Activated naive CD4-positive, alpha-beta T cell treated with anti-CD3 and anti-CD28 coated beads for 36 hours (primary cell): ENCODE data around the gene TMEM127. TPM values are rescaled to one million over a fixed set of nuclear protein-coding genes. Genes with fewer than 3 reads are reported as not detected.

Source experiments
- CTCF ChIA-PET: fragments of 350-600 bp; sonication (Branson Sonifier 250); formaldehyde crosslinking; loops from one replicate; lab custom pipeline; 2021; ENCODE audit warnings: antibody characterized with exemption; lab: Charles Lee
- DNase-seq: peaks from one replicate; pipeline ENCODE4 v3.0.0-alpha.2; 2020
- H3K27ac Mint-ChIP-seq: one replicate; pipeline ENCODE4 v1.8.0; 2021; ENCODE audit warnings: mild to moderate bottlenecking, mixed read lengths
- H3K27me3 Mint-ChIP-seq: one replicate; pipeline ENCODE4 v1.8.0; 2021; ENCODE audit warnings: low read depth, mixed read lengths
- H3K36me3 Mint-ChIP-seq: one replicate; pipeline ENCODE4 v1.8.0; 2021; ENCODE audit warnings: low read depth, mixed read lengths
- H3K4me1 Mint-ChIP-seq: one replicate; pipeline ENCODE4 v1.8.0; 2021; ENCODE audit warnings: low read depth, mixed read lengths
- H3K4me3 Mint-ChIP-seq: one replicate; pipeline ENCODE4 v1.8.0; 2021; ENCODE audit warnings: mild to moderate bottlenecking, moderate library complexity, mixed read lengths
- H3K9me3 Mint-ChIP-seq: one replicate; pipeline ENCODE4 v1.8.0; 2021; ENCODE audit warnings: mixed read lengths
- intact Hi-C: fragments of 100-400 bp; cut with micrococcal nuclease; formaldehyde crosslinking; loops from one replicate; pipeline ENCODE4 v1.15.1; 2023
- total RNA-seq, 2 experiments: library from RNA; stranded (reverse); gene quantifications; one replicate each; pipeline ENCODE4 v1.2.3, GENCODE V29; 2021

TMEM127 gene
- total RNA-seq, 2 experiments from 2014 or later: 12.9 to 16.1 TPM

DNA sequence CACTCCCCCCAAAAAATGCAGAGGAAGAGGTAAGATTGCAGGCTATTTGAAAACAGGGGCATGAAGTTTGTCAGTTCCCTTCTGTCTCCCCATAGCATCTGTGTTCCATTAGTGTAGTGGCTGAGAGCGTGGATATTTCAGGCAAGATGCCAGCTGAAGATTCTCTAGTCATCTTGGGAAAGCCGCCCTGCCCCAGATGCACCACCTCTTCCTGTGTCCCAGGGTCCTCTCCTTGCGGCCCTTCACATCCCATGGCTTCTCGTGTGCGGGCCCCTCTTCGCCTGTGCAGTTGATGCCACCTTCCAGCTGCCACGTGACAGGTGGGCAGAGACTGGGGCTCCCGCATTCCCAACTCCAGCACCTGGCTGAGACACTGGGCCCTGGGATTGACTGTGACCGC is 16.1 kb downstream of the TMEM127 start:
- intact Hi-C loops: no loop called here
- CTCF ChIA-PET: no interaction called here

DNA sequence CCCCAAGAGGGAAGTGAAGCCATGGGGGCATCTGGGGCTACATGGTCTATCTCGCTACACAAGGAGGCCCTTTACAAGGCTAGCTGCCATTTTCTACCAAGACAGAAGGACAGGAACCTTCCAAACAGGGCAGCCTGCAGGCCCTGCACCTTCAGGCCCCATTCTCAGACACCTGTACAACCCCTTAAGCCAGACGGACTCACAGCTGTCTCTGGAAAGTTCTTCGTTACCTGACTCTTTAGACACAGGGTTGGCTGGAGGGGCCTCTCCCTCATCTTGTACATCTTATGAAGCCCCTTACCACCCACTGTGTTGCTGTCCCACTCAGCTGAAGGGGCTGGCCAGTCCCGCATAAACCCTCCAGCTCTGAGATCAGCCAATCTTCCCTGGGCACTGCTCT is 17.2 kb downstream of the TMEM127 start:
- no peaks in the 10 kb centered on the region for H3K27me3 Mint-ChIP-seq
- H3K4me1 Mint-ChIP-seq: peaks cover 26% of the 10 kb centered on the region
- H3K4me3 Mint-ChIP-seq: no peak overlapping the region
- no peak overlapping the region for H3K27ac Mint-ChIP-seq
- H3K9me3 Mint-ChIP-seq: no peaks in the 10 kb centered on the region
- CTCF ChIA-PET: no interaction called here
- intact Hi-C loops: no loop called here
- no peak for DNase-seq
- H3K36me3 Mint-ChIP-seq: peaks cover 11% of the 10 kb centered on the region

More for the DNA sequence above, 16.1 kb downstream of the TMEM127 start:
- Mint-ChIP-seq H3K27ac (no peak overlapping the region), H3K4me1 (peaks cover 24% of the 10 kb centered on the region), H3K36me3 (peaks cover 11% of the 10 kb centered on the region), H3K4me3 (no peak overlapping the region), H3K27me3 (no peaks in the 10 kb centered on the region), H3K9me3 (no peaks in the 10 kb centered on the region)
- DNase-seq: no peak

- CTCF ChIA-PET: no interaction called here
- H3K4me1 Mint-ChIP-seq: peaks cover 30% of the 10 kb centered on the region
- H3K27me3 Mint-ChIP-seq: no peaks in the 10 kb centered on the region
- intact Hi-C loops: no loop called here
- peaks cover 5% of the 10 kb centered on the region for H3K36me3 Mint-ChIP-seq
- no peak overlapping the region for H3K4me3 Mint-ChIP-seq
- peak overlapping the region; percentile 16 for H3K27ac Mint-ChIP-seq
- H3K9me3 Mint-ChIP-seq: no peaks in the 10 kb centered on the region
- DNase-seq: no peak
Measured at GRCh38 chr2:96247896-96248295, 17.9 kb downstream of the TMEM127 start.

DNA sequence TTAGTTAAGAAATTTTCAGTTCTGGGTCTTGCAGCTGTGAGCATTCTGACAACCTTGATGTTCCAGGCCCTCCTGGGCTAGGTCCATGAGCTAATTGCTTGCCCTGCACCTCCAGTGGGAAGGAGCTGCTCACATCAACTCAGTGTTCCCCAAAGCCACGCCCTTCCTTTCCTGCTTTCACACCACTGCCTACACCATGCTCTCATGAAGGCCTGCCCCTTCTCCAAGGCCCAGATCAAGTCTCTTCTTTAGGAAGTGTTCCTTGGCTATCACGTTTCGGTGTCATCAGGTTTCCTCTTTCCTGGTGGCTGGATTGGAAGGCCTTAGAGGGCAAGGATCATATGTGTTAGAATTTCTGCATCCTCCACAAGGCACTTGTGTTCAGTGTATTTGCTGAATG is 18.8 kb downstream of the TMEM127 start:
- CTCF ChIA-PET: interaction anchor here (1.0 to 1.2 kb wide), 2 partner anchors 12 to 19 kb away, joined by 3 to 6 read pairs; partner anchors contain the start of genes CIAO1 and TMEM127
- H3K27ac Mint-ChIP-seq: no peak overlapping the region
- peaks cover 39% of the 10 kb centered on the region for H3K4me1 Mint-ChIP-seq
- intact Hi-C loops: no loop called here
- H3K9me3 Mint-ChIP-seq: no peaks in the 10 kb centered on the region
- H3K27me3 Mint-ChIP-seq: no peaks in the 10 kb centered on the region
- peaks cover 1% of the 10 kb centered on the region for H3K36me3 Mint-ChIP-seq
- H3K4me3 Mint-ChIP-seq: no peak overlapping the region
- DNase-seq: no peak

GRCh38 chr2:96245609-96246390 is 20.0 kb downstream of the TMEM127 start:
- peaks cover 46% of the 10 kb centered on the region for H3K4me1 Mint-ChIP-seq
- no peak for DNase-seq
- H3K36me3 Mint-ChIP-seq: no peaks in the 10 kb centered on the region
- no peak overlapping the region for H3K4me3 Mint-ChIP-seq
- intact Hi-C loops: no loop called here
- CTCF ChIA-PET: interaction anchor here (0.6 to 1.3 kb wide), 5 partner anchors 9 to 71 kb away, joined by 3 to 6 read pairs (median 4); partner anchors contain the start of genes CIAO1 and TMEM127
- H3K27me3 Mint-ChIP-seq: no peaks in the 10 kb centered on the region
- H3K27ac Mint-ChIP-seq: peak overlapping the region; percentile 27
- no peaks in the 10 kb centered on the region for H3K9me3 Mint-ChIP-seq

DNA sequence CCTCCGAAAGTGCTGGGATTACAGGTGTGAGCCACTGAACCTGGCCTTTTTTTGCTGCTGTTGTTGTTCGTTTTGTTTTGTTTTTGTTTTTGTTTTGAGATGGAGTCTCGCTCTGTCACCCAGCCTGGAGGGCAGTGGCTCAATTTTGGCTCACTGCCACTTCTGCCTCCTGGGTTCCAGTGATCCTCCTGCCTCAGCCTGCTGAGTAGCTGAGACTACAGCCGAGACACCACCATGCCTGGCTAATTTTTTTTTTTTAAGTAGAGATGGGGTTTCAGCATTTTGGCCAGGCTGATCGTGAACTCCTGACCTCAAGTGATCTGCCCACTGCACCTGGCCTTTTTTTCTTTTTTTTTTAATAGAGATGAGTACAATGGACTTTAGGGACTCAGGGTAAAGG is 22.0 kb downstream of the TMEM127 start:
- H3K4me3 Mint-ChIP-seq: no peak overlapping the region
- H3K36me3 Mint-ChIP-seq: no peaks in the 10 kb centered on the region
- no peaks in the 10 kb centered on the region for H3K9me3 Mint-ChIP-seq
- intact Hi-C loops: no loop called here
- no peak for DNase-seq
- CTCF ChIA-PET: no interaction called here
- H3K4me1 Mint-ChIP-seq: peaks cover 44% of the 10 kb centered on the region
- H3K27me3 Mint-ChIP-seq: no peaks in the 10 kb centered on the region
- no peak overlapping the region for H3K27ac Mint-ChIP-seq

DNA sequence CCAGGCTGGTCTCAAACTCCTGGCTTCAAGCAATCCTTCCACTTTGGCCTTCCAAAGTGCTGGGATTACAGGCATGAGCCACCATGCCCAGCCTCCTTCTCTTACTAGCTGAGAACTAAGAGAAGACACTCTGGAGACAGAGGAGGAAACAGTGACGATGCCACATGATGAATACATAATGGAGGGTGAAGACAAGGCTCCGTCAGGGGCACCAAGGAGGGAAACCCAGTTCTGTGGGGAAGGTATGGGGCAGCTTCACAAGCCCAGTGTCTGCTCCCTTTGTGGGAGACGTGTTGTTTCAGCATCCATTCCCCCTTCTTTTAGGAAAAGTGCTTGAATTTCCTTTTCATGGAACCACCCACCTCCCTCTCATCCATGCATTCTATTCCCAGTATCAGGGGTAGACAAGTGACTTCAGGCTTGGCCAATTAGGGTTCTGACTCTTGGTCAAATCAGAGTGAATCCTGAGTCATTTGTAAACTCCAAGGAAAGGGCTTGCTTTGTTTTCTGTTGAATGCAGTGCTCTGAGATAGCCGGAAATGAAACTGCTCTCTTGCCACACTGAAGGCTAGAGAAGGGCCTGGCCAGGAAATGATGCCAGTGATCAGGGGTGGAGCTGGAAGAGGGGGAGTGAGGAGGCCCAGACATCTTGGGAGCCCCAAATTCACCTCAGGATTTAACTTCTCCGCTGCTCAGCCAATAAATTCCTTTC is 23.7 kb downstream of the TMEM127 start:
- H3K27ac Mint-ChIP-seq: peak overlapping the region; percentile 88
- CTCF ChIA-PET: interaction anchor here (0.6 to 1.6 kb wide), 3 partner anchors 15 to 18 kb away, joined by 3 to 4 read pairs (median 3); no protein-coding TSS in a partner anchor
- peak; percentile 84 for DNase-seq
- H3K36me3 Mint-ChIP-seq: no peaks in the 10 kb centered on the region
- no peaks in the 10 kb centered on the region for H3K9me3 Mint-ChIP-seq
- H3K4me1 Mint-ChIP-seq: peaks cover 43% of the 10 kb centered on the region
- H3K27me3 Mint-ChIP-seq: no peaks in the 10 kb centered on the region
- no peak overlapping the region for H3K4me3 Mint-ChIP-seq
- intact Hi-C loops: loop anchor here (1.0 kb wide), 3 partner anchors 24 to 97 kb away; partner anchors contain the start of genes CIAO1, DUSP2 and STARD7

GRCh38 chr2:96241227-96241626 is 24.6 kb downstream of the TMEM127 start:
- CTCF ChIA-PET: interaction anchor here (1.6 kb wide), 1 partner anchor 19 kb away, joined by 3 read pairs; no protein-coding TSS in a partner anchor
- H3K27me3 Mint-ChIP-seq: no peaks in the 10 kb centered on the region
- H3K9me3 Mint-ChIP-seq: no peaks in the 10 kb centered on the region
- H3K36me3 Mint-ChIP-seq: no peaks in the 10 kb centered on the region
- H3K4me3 Mint-ChIP-seq: no peak overlapping the region
- intact Hi-C loops: no loop called here
- H3K4me1 Mint-ChIP-seq: peaks cover 38% of the 10 kb centered on the region
- H3K27ac Mint-ChIP-seq: peak overlapping the region; percentile 88
- no peak for DNase-seq

DNA sequence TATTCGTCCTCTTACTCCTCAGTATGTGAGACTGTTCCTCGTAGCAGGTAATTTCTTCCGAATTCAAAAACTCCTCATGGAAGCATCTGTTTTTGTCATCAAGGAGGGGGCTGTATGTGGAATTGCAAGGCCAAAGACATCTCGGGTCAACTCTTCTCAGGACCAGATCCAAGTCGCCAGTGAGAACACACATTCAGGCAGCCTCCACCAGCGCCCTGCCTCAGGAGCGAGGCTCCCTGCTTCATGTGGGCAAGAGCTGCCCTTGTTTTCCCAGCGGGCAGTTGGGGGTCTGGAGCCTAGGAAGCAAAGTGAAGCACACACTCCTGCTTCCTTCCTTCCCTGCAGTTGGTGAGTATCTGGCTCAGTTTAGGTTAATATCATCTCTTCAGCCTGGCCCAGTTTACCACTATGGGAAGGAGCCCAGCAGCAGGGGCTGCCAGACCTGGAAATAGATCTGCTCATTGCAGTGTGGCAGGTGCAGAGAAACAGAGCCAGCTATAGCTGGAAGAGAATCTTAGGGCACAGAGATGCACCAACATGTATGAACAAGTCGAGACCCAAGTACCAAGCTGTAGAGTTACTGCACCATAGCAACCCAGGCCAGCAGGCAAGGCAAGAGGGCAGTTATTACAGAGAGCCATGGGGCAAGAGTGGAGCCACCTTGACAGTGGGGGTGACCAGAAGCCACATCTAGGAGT is 25.3 kb downstream of the TMEM127 start:
- no peaks in the 10 kb centered on the region for H3K36me3 Mint-ChIP-seq
- no peaks in the 10 kb centered on the region for H3K27me3 Mint-ChIP-seq
- H3K27ac Mint-ChIP-seq: no peak overlapping the region
- intact Hi-C loops: no loop called here
- CTCF ChIA-PET: interaction anchor here (0.9 to 1.7 kb wide), 3 partner anchors 19 to 247 kb away, joined by 3 to 5 read pairs (median 3); no protein-coding TSS in a partner anchor
- H3K4me3 Mint-ChIP-seq: no peak overlapping the region
- peaks cover 31% of the 10 kb centered on the region for H3K4me1 Mint-ChIP-seq
- H3K9me3 Mint-ChIP-seq: no peaks in the 10 kb centered on the region
- DNase-seq: no peak

- no peak overlapping the region for H3K27ac Mint-ChIP-seq
- H3K9me3 Mint-ChIP-seq: no peaks in the 10 kb centered on the region
- no peak for DNase-seq
- CTCF ChIA-PET: interaction anchor here (0.8 to 1.7 kb wide), 4 partner anchors 20 to 314 kb away, joined by 3 to 5 read pairs (median 3); no protein-coding TSS in a partner anchor
- H3K36me3 Mint-ChIP-seq: no peaks in the 10 kb centered on the region
- no peak overlapping the region for H3K4me3 Mint-ChIP-seq
- no peaks in the 10 kb centered on the region for H3K27me3 Mint-ChIP-seq
- intact Hi-C loops: no loop called here
- H3K4me1 Mint-ChIP-seq: peaks cover 28% of the 10 kb centered on the region
Measured at GRCh38 chr2:96239745-96240264, 26.0 kb downstream of the TMEM127 start.

DNA sequence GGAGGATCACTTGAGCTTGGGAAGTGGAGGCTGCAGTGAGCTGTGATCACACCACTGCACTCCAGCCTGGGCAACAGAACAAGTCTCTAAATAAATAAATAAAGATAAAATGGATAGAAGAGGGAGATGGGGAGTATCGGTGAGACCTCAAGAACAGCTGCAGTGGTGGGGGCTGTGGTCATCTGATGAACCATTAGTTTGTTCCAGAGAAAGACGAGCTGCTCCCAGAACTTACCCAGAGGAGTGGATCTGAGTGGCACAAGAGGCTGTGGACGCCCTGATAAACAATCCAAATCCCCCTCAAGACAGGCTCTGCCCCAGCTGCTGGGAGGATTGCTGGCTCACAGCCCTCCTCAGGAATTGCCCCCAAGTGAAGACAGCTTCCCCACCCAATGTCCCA is 26.7 kb downstream of the TMEM127 start:
- CTCF ChIA-PET: interaction anchor here (0.8 to 1.7 kb wide), 3 partner anchors 65 to 315 kb away, joined by 3 to 5 read pairs (median 3); no protein-coding TSS in a partner anchor
- Mint-ChIP-seq H3K4me3 (no peak overlapping the region), H3K36me3 (no peaks in the 10 kb centered on the region), H3K9me3 (no peaks in the 10 kb centered on the region), H3K27me3 (no peaks in the 10 kb centered on the region), H3K4me1 (peaks cover 24% of the 10 kb centered on the region), H3K27ac (no peak overlapping the region)
- intact Hi-C loops: no loop called here
- DNase-seq: no peak
